ENCODE results near the gene TMEM126A. TPM values are rescaled to one million over a fixed set of nuclear protein-coding genes. Genes with fewer than 3 reads are reported as not detected.

TMEM126A gene
- total and polyA plus RNA-seq, 2 of the 13 experiments (the other 11 are each of a cell fraction or from before 2014, with no cell fraction given) = 59.5 to 66.9 TPM

DNA sequence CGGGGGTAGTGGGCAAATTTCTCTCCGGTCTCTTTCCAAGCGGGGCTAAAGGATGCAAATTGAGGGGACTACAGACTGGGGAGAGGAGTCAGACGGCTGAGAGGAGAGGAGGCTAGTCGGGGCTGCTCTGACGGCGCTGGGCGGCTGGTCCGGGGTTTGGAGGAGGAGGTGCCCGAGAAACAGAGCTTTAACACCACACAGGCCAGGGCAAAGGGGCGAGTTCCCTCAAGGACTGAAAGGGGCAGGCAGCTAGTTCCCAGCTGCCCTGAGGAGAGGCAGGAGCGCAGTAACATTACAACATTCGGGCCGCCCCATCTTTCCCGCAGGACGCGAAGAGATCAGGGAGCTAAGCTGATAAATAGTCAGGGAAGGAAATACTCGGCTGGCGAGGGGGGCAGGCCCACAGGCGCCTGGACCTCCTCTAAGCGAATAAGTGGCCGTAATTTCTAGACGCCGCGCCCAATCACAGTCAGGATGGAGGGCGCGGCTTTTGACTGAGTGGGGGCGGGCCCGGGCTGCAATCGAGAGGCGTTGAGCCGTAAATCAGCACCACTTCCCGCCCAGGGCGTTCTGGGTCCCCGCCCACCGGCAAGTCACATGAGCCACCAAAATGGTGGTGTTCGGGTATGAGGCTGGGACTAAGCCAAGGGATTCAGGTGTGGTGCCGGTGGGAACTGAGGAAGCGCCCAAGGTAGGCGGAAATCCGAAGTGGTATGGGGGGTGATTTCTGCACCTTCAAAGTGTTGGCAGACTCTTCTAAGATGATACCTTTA lies 19.6 kb upstream of the TMEM126A start, which contains the start of gene TMEM126B (continued):
- TF ChIP-seq ZNF441 (CRISPR knock-in tag; IDR thresholded peaks at IDR 0.05; ENCODE audit: borderline replicate concordance) (no peak), NBN (conservative IDR thresholded peaks at IDR 0.05) (no peak), ZNF230 (CRISPR knock-in tag; IDR thresholded peaks at IDR 0.05) (no peak), ZNF564 (CRISPR knock-in tag; IDR thresholded peaks at IDR 0.05) (peak; percentile 4; the same call in 1 of the 2 replicates)
- TF ChIP-seq, protein P1, sequence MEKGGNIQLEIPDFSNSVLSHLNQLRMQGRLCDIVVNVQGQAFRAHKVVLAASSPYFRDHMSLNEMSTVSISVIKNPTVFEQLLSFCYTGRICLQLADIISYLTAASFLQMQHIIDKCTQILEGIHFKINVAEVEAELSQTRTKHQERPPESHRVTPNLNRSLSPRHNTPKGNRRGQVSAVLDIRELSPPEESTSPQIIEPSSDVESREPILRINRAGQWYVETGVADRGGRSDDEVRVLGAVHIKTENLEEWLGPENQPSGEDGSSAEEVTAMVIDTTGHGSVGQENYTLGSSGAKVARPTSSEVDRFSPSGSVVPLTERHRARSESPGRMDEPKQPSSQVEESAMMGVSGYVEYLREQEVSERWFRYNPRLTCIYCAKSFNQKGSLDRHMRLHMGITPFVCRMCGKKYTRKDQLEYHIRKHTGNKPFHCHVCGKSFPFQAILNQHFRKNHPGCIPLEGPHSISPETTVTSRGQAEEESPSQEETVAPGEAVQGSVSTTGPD (CRISPR knock-in tag; IDR thresholded peaks at IDR 0.05) = no peak
- TF ChIP-seq, protein P2, sequence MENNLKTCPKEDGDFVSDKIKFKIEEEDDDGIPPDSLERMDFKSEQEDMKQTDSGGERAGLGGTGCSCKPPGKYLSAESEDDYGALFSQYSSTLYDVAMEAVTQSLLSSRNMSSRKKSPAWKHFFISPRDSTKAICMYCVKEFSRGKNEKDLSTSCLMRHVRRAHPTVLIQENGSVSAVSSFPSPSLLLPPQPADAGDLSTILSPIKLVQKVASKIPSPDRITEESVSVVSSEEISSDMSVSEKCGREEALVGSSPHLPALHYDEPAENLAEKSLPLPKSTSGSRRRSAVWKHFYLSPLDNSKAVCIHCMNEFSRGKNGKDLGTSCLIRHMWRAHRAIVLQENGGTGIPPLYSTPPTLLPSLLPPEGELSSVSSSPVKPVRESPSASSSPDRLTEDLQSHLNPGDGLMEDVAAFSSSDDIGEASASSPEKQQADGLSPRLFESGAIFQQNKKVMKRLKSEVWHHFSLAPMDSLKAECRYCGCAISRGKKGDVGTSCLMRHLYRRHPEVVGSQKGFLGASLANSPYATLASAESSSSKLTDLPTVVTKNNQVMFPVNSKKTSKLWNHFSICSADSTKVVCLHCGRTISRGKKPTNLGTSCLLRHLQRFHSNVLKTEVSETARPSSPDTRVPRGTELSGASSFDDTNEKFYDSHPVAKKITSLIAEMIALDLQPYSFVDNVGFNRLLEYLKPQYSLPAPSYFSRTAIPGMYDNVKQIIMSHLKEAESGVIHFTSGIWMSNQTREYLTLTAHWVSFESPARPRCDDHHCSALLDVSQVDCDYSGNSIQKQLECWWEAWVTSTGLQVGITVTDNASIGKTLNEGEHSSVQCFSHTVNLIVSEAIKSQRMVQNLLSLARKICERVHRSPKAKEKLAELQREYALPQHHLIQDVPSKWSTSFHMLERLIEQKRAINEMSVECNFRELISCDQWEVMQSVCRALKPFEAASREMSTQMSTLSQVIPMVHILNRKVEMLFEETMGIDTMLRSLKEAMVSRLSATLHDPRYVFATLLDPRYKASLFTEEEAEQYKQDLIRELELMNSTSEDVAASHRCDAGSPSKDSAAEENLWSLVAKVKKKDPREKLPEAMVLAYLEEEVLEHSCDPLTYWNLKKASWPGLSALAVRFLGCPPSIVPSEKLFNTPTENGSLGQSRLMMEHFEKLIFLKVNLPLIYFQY (CRISPR knock-in tag; IDR thresholded peaks at IDR 0.05; ENCODE audit: borderline replicate concordance) = 0 out of 2 replicates have a peak, but pooled peaks have one; percentile 12
- TF ChIP-seq, protein P3, sequence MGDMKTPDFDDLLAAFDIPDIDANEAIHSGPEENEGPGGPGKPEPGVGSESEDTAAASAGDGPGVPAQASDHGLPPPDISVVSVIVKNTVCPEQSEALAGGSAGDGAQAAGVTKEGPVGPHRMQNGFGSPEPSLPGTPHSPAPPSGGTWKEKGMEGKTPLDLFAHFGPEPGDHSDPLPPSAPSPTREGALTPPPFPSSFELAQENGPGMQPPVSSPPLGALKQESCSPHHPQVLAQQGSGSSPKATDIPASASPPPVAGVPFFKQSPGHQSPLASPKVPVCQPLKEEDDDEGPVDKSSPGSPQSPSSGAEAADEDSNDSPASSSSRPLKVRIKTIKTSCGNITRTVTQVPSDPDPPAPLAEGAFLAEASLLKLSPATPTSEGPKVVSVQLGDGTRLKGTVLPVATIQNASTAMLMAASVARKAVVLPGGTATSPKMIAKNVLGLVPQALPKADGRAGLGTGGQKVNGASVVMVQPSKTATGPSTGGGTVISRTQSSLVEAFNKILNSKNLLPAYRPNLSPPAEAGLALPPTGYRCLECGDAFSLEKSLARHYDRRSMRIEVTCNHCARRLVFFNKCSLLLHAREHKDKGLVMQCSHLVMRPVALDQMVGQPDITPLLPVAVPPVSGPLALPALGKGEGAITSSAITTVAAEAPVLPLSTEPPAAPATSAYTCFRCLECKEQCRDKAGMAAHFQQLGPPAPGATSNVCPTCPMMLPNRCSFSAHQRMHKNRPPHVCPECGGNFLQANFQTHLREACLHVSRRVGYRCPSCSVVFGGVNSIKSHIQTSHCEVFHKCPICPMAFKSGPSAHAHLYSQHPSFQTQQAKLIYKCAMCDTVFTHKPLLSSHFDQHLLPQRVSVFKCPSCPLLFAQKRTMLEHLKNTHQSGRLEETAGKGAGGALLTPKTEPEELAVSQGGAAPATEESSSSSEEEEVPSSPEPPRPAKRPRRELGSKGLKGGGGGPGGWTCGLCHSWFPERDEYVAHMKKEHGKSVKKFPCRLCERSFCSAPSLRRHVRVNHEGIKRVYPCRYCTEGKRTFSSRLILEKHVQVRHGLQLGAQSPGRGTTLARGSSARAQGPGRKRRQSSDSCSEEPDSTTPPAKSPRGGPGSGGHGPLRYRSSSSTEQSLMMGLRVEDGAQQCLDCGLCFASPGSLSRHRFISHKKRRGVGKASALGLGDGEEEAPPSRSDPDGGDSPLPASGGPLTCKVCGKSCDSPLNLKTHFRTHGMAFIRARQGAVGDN (CRISPR knock-in tag; IDR thresholded peaks at IDR 0.05) = peak; percentile 77
- TF ChIP-seq, protein P4, sequence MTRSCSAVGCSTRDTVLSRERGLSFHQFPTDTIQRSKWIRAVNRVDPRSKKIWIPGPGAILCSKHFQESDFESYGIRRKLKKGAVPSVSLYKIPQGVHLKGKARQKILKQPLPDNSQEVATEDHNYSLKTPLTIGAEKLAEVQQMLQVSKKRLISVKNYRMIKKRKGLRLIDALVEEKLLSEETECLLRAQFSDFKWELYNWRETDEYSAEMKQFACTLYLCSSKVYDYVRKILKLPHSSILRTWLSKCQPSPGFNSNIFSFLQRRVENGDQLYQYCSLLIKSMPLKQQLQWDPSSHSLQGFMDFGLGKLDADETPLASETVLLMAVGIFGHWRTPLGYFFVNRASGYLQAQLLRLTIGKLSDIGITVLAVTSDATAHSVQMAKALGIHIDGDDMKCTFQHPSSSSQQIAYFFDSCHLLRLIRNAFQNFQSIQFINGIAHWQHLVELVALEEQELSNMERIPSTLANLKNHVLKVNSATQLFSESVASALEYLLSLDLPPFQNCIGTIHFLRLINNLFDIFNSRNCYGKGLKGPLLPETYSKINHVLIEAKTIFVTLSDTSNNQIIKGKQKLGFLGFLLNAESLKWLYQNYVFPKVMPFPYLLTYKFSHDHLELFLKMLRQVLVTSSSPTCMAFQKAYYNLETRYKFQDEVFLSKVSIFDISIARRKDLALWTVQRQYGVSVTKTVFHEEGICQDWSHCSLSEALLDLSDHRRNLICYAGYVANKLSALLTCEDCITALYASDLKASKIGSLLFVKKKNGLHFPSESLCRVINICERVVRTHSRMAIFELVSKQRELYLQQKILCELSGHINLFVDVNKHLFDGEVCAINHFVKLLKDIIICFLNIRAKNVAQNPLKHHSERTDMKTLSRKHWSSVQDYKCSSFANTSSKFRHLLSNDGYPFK (CRISPR knock-in tag; IDR thresholded peaks at IDR 0.05; ENCODE audit: borderline replicate concordance) = peak; percentile 69; the same call in 1 of the 2 replicates
- TF ChIP-seq, protein P5, sequence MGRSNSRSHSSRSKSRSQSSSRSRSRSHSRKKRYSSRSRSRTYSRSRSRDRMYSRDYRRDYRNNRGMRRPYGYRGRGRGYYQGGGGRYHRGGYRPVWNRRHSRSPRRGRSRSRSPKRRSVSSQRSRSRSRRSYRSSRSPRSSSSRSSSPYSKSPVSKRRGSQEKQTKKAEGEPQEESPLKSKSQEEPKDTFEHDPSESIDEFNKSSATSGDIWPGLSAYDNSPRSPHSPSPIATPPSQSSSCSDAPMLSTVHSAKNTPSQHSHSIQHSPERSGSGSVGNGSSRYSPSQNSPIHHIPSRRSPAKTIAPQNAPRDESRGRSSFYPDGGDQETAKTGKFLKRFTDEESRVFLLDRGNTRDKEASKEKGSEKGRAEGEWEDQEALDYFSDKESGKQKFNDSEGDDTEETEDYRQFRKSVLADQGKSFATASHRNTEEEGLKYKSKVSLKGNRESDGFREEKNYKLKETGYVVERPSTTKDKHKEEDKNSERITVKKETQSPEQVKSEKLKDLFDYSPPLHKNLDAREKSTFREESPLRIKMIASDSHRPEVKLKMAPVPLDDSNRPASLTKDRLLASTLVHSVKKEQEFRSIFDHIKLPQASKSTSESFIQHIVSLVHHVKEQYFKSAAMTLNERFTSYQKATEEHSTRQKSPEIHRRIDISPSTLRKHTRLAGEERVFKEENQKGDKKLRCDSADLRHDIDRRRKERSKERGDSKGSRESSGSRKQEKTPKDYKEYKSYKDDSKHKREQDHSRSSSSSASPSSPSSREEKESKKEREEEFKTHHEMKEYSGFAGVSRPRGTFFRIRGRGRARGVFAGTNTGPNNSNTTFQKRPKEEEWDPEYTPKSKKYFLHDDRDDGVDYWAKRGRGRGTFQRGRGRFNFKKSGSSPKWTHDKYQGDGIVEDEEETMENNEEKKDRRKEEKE (IDR thresholded peaks at IDR 0.05) = no peak

All from HepG2 (cell line).